GM18861 (cell line): ENCODE data around the gene ADCY4.

Experiments used
- ATAC-seq: cut with Tn5 transposase; IDR thresholded peaks from one replicate; pipeline ENCODE4 v1.9.1; 2021; ENCODE audit not compliant: unreplicated experiment

The ADCY4 gene

GRCh38 chr14:24317141-24317928, 17.5 kb downstream of the ADCY4 start:
- no peak for ATAC-seq

DNA sequence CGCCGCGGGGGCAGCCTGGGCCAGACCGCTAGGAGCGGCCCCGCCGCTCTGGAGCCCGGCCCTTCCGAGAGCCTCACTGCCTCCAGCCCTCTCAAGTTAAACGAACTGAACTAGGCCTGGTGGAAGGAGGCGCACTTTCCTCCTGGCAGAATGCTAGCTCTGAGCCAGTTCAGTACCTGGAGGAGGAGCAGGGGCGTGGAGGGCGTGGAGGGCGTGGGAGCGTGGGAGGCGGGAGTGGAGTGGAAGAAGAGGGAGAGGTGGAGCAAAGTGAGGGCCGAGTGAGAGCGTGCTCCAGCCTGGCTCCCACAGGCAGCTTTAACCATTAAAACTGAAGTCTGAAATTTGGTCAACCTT, 18.3 kb downstream of the ADCY4 start:
- no peak for ATAC-seq

- ATAC-seq = no peak
Measured at GRCh38 chr14:24315807-24316596, 18.9 kb downstream of the ADCY4 start.

DNA sequence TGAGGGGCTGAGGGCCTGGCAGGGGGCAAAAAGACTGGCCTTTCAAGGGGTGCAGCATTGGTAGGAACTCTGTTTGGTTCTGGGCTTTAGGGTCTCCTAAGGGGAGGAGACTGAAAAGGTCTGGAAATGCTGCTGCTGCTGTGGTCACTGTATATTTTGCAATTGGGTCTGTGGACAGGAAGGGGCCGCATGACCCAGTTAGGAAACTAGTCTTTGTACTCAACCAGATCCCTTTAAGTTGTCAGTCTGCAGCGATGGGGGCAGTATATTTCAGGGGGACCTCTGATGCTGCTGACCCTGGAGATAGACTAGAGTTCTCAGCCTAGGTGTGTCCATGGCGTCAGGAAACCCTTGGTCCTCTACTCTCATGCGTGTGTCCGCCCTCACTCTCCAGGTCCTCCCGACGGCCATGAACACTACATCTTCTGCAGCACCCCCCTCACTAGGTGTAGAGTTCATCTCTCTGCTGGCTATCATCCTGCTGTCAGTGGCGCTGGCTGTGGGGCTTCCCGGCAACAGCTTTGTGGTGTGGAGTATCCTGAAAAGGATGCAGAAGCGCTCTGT, 19.5 kb downstream of the ADCY4 start:
- ATAC-seq = no peak

- ATAC-seq = no peak
Measured at GRCh38 chr14:24314377-24315193, 20.3 kb downstream of the ADCY4 start.

- no peak for ATAC-seq
Measured at GRCh38 chr14:24313913-24314312, 21.0 kb downstream of the ADCY4 start.

- ATAC-seq = no peak
Measured at GRCh38 chr14:24312736-24313507, 21.9 kb downstream of the ADCY4 start.

- ATAC-seq = no peak
Measured at GRCh38 chr14:24311837-24312615, 22.8 kb downstream of the ADCY4 start.

DNA sequence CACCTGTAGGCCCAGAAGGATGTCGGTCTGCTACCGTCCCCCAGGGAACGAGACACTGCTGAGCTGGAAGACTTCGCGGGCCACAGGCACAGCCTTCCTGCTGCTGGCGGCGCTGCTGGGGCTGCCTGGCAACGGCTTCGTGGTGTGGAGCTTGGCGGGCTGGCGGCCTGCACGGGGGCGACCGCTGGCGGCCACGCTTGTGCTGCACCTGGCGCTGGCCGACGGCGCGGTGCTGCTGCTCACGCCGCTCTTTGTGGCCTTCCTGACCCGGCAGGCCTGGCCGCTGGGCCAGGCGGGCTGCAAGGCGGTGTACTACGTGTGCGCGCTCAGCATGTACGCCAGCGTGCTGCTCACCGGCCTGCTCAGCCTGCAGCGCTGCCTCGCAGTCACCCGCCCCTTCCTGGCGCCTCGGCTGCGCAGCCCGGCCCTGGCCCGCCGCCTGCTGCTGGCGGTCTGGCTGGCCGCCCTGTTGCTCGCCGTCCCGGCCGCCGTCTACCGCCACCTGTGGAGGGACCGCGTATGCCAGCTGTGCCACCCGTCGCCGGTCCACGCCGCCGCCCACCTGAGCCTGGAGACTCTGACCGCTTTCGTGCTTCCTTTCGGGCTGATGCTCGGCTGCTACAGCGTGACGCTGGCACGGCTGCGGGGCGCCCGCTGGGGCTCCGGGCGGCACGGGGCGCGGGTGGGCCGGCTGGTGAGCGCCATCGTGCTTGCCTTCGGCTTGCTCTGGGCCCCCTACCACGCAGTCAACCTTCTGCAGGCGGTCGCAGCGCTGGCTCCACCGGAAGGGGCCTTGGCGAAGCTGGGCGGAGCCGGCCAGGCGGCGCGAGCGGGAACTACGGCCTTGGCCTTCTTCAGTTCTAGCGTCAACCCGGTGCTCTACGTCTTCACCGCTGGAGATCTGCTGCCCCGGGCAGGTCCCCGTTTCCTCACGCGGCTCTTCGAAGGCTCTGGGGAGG, 23.9 kb downstream of the ADCY4 start, which contains the start of gene LTB4R:
Gene LTB4R, plus strand, starts transcription at position 857 of the 959 bp plus-strand sequence. CDS start 4,150 bp downstream, outside the sequence.
- peak; percentile 59 for ATAC-seq

GRCh38 chr14:24310265-24310645, 24.6 kb downstream of the ADCY4 start:
- ATAC-seq = no peak

DNA sequence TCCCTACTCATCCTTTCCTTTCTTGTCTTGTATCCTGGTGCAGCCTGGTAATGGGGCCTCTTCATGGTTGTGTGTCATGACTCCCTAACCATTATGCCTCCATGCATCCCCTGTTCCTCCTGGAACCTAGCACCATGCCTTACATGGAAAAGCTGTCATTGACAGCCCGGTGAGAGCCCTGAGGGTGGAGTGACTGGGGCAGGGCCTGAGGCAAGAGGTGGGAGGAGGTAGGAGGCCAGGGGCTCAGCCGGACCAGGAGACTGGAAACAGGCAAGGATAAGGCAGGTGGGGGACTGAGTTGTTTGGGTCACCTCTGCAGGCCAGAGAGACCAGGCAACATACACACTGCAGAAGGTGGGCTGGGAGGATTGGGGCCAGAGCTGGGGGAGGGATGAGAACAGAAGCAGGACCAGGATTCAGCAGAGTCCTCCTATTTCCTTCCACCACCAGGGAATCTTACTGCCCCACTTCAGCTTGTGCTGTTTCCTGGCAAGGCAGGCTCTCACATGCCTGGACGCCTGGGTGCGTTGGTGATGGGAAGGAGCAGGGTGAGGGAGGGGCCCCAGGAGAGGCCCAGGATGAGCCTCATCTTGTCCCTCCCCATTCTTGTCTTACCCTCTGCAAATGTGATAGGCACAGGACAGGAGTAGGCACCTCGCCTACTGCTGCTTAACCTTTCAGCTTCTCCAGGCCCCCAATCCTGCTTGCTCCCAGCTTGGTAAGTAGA, 25.2 kb downstream of the ADCY4 start, which contains the start of gene LTB4R2:
Gene LTB4R2, plus strand, starts transcription at position 603 of the 727 bp plus-strand sequence. CDS start 525 bp downstream, outside the sequence.
- no peak for ATAC-seq

GRCh38 chr14:24308342-24309124, 26.3 kb downstream of the ADCY4 start:
- no peak for ATAC-seq

DNA sequence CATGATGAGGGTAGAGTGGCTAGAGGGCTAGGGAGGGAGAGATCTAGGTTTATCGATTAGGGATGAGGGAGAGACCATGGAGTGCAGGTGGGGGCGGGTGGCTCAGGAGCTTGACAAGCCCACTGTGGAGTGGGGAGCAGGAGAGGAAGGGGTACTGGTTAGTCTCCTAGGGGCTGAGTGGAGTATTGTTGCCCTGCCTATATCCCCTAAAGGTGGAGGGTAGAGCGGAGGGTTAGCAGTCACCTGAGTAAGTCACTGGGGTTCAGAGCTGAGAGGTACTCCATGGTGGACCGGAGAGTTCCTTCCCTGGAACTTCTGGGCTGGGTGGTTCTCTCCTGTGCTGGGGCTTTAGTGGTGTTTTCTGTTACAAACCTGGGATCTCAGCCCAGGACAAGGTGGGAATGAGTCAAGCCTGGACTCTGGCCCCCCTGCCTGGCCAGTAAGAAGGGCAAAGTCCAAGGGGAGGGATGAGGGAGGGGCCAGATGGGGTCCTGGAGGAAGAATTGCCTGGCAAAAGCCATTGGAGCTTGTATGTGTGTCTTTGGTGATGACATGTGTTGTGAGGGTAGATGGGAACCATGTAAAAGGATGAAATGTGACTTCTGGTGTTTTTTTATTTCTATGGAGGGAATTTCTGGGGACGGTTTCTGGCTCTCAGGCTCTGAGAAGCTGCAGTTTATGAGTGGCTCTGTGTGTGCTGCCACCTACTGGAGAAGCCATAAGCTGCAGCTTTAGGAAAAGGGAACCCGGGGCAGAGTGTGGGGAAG, 27.1 kb downstream of the ADCY4 start, which contains the start of gene CIDEB:
Gene CIDEB, minus strand, starts transcription at position 403 of the 767 bp plus-strand sequence. Its CDS starts 119 bp downstream, at position 284.
- ATAC-seq = no peak

GRCh38 chr14:24307156-24307574, 27.7 kb downstream of the ADCY4 start:
- ATAC-seq = no peak

DNA sequence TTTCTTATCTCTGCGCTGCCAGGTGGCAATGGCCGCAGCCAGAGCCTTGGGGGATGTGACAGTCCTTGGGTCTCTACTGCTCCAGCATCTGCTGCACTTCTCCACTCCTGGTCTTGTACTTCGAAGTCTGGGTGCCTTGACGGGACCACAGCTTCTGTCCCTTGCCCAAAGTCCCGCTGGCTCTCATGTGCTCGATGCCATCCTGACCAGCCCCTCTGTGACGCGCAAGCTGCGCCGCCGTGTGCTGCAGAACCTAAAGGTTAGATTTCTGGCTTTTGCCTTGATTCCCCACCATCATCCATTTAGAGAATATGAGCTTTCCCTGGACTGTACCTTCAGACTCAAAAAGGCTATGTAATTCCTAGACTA, 30.9 kb downstream of the ADCY4 start:
- no peak for ATAC-seq
